NCI-H524 treated with DMSO at 0.1 percent for 48 hours (cell line): ENCODE results near the gene OAS3.
"Not testable (repeated sequence)": the region's sequence is repeated elsewhere in the genome, so short reads cannot be mapped to it uniquely, and the experiment has no call there.

ENCODE experiments used
- DNase-seq: peaks from one replicate; lab custom pipeline; 2025; lab: John Stamatoyannopoulos, UW

OAS3 gene

GRCh38 chr12:112986291-112986800, 48.1 kb downstream of the OAS3 start:
- no peak for DNase-seq

GRCh38 chr12:112987561-112987960, 49.3 kb downstream of the OAS3 start:
- no peak for DNase-seq

- DNase-seq: no peak
Observed at GRCh38 chr12:112988224-112988623, 50.0 kb downstream of the OAS3 start.

GRCh38 chr12:112988823-112989385, 50.6 kb downstream of the OAS3 start:
- DNase-seq: not testable (repeated sequence)

- no peak for DNase-seq
Observed at GRCh38 chr12:112989806-112990205, 51.5 kb downstream of the OAS3 start.

- DNase-seq: peak; percentile 33
Observed at GRCh38 chr12:112992541-112993398, 54.5 kb downstream of the OAS3 start.

- no peak for DNase-seq
Observed at GRCh38 chr12:112995008-112995407, 56.7 kb downstream of the OAS3 start.

GRCh38 chr12:112996501-112996900, 58.2 kb downstream of the OAS3 start:
- no peak for DNase-seq

GRCh38 chr12:112997506-112997905, 59.2 kb downstream of the OAS3 start:
- no peak for DNase-seq

GRCh38 chr12:112998987-112999767, 60.9 kb downstream of the OAS3 start:
- DNase-seq: peak; percentile 19

GRCh38 chr12:113000433-113000832, 62.2 kb downstream of the OAS3 start:
- DNase-seq: no peak

GRCh38 chr12:113002155-113002554, 63.9 kb downstream of the OAS3 start:
- DNase-seq: no peak

GRCh38 chr12:113002676-113003075, 64.4 kb downstream of the OAS3 start:
- DNase-seq: no peak

GRCh38 chr12:113003636-113004035, 65.4 kb downstream of the OAS3 start:
- no peak for DNase-seq

GRCh38 chr12:113005762-113006161, 67.5 kb downstream of the OAS3 start:
- DNase-seq: no peak

GRCh38 chr12:113006206-113006605, 67.9 kb downstream of the OAS3 start:
- DNase-seq: no peak

GRCh38 chr12:113006641-113007040, 68.4 kb downstream of the OAS3 start:
- no peak for DNase-seq

GRCh38 chr12:113007166-113007565, 68.9 kb downstream of the OAS3 start:
- no peak for DNase-seq

- no peak for DNase-seq
Observed at GRCh38 chr12:113010701-113011100, 72.4 kb downstream of the OAS3 start.

- no peak for DNase-seq
Observed at GRCh38 chr12:113014565-113014964, 76.3 kb downstream of the OAS3 start.

- DNase-seq: peak; percentile 88
Observed at GRCh38 chr12:113016796-113017195, 78.5 kb downstream of the OAS3 start.

- DNase-seq: no peak
Observed at GRCh38 chr12:113019025-113019424, 80.8 kb downstream of the OAS3 start.

GRCh38 chr12:113021500-113021899, 83.2 kb downstream of the OAS3 start:
- no peak for DNase-seq
